Gastroesophageal sphincter (tissue), 4 donors: Measurements from ENCODE around the gene PRMT2. TPM values are rescaled to one million over a fixed set of nuclear protein-coding genes. Genes with fewer than 3 reads are reported as not detected.

Source experiments
- ATAC-seq: fragments of 150-250 bp; one replicate; pipeline ENCODE4 v1.9.1; 2016; ENCODE audit warnings: mild to moderate bottlenecking, moderate library complexity
- H3K27ac ChIP-seq, 4 donors: fragments of 200-600 bp; sonication (generic) in 3 of 4; 1 replicate in 3 of 4; 2 replicates in 1 of 4; pipeline ENCODE4 v1.5.1; 2016 to 2019
- H3K27me3 ChIP-seq: fragments of 200-600 bp; sonication (generic); one replicate; pipeline ENCODE4 v1.5.1; 2019
- H3K36me3 ChIP-seq, 2 donors: fragments of 200-600 bp; sonication (generic); one replicate each; pipeline ENCODE4 v1.5.1; 2019; ENCODE audit warnings: control low read depth in 1 of 2
- H3K4me1 ChIP-seq, 3 donors: fragments of 200-600 bp; sonication (generic); 1 replicate in 2 of 3; 2 replicates in 1 of 3; pipeline ENCODE4 v1.5.1; 2016 to 2019; ENCODE audit warnings: control low read depth in 2 of 3
- H3K4me3 ChIP-seq, 2 donors: fragments of 200-600 bp; sonication (generic); one replicate each; pipeline ENCODE4 v1.5.1; 2019; ENCODE audit warnings: mild to moderate bottlenecking in 1 of 2, moderate library complexity in 1 of 2
- H3K9me3 ChIP-seq, 3 donors: fragments of 200-600 bp; sonication (generic); one replicate each; pipeline ENCODE4 v1.5.1; 2017 to 2019; ENCODE audit warnings: control low read depth in 2 of 3
- CTCF ChIP-seq, 4 experiments: fragments of 200-600 bp in 2 of 4; fragments of 450-650 bp in 2 of 4; sonication (generic) in 1 of 4; IDR thresholded peaks; one replicate each; pipeline ENCODE4 v1.5.1; 2017 to 2019; ENCODE audit warnings: antibody characterized with exemption in 4 of 4, mild to moderate bottlenecking in 2 of 4, moderate library complexity in 2 of 4
- EP300 ChIP-seq: sonication (generic); formaldehyde crosslinking; IDR thresholded peaks from one replicate; pipeline ENCODE4 v1.6.1; 2017; ENCODE audit warnings: antibody characterized with exemption, mild to moderate bottlenecking
- POLR2A ChIP-seq, 2 donors: fragments of 450-650 bp; IDR thresholded peaks; one replicate each; pipeline ENCODE4 v1.6.1; 2017; ENCODE audit warnings: antibody characterized with exemption in 2 of 2, mild to moderate bottlenecking in 2 of 2, moderate library complexity in 1 of 2
- POLR2AphosphoS5 ChIP-seq: sonication (generic); formaldehyde crosslinking; IDR thresholded peaks from one replicate; pipeline ENCODE4 v1.6.1; 2017; ENCODE audit warnings: antibody characterized with exemption
- WGBS, 2 donors: methylation state at CpG; one replicate each; pipeline ENCODE4 v1.1.5; 2018; ENCODE audit warnings: low coverage in 1 of 2; 5-methylcytosine and 5-hydroxymethylcytosine counted together
- total RNA-seq, 4 donors: library from RNA; depleted of rRNA; stranded (reverse); fragments of >200 nt; gene quantifications; one replicate each; pipeline ENCODE4 v1.1.0, GENCODE V29; 2016

PRMT2 gene
- total RNA-seq, 4 donors from 2014 or later = 128 to 176 (median 174) TPM

- Histone ChIP-seq H3K36me3 (peaks cover 0 to 47% of the 10 kb centered on the region in 2 donors), H3K4me3 (no peak overlapping the region), H3K27ac (no peak overlapping the region), H3K9me3 (no peaks in the 10 kb centered on the region), H3K27me3 (peaks cover 23% of the 10 kb centered on the region), H3K4me1 (peaks cover 0 to 38% (median 14%) of the 10 kb centered on the region in 3 donors)
- TF ChIP-seq EP300 (no peak), POLR2A (IDR thresholded peaks at IDR 0.05) (no peak), POLR2AphosphoS5 (no peak), CTCF (IDR thresholded peaks at IDR 0.05) (no peak)
- 88 to 97% methylated on average over 9 of the region's 24 CpGs for WGBS, 2 donors
- no peak for ATAC-seq
Observed at GRCh38 chr21:46664316-46664995, 29.0 kb downstream of the PRMT2 start.

- H3K36me3 ChIP-seq = peaks cover 0 to 40% of the 10 kb centered on the region in 2 donors
- H3K4me3 ChIP-seq = no peak overlapping the region
- ATAC-seq = no peak
- peaks cover 0 to 38% (median 14%) of the 10 kb centered on the region in 3 donors for H3K4me1 ChIP-seq
- TF ChIP-seq CTCF (IDR thresholded peaks at IDR 0.05) (no peak), EP300 (no peak), POLR2A (IDR thresholded peaks at IDR 0.05) (no peak), POLR2AphosphoS5 (no peak)
- no peaks in the 10 kb centered on the region for H3K9me3 ChIP-seq
- 83 to 84% methylated on average over 3 of the region's 3 CpGs for WGBS, 2 donors
- H3K27me3 ChIP-seq = peaks cover 23% of the 10 kb centered on the region
- no peak overlapping the region for H3K27ac ChIP-seq
Observed at GRCh38 chr21:46665566-46665965, 30.1 kb downstream of the PRMT2 start.

DNA sequence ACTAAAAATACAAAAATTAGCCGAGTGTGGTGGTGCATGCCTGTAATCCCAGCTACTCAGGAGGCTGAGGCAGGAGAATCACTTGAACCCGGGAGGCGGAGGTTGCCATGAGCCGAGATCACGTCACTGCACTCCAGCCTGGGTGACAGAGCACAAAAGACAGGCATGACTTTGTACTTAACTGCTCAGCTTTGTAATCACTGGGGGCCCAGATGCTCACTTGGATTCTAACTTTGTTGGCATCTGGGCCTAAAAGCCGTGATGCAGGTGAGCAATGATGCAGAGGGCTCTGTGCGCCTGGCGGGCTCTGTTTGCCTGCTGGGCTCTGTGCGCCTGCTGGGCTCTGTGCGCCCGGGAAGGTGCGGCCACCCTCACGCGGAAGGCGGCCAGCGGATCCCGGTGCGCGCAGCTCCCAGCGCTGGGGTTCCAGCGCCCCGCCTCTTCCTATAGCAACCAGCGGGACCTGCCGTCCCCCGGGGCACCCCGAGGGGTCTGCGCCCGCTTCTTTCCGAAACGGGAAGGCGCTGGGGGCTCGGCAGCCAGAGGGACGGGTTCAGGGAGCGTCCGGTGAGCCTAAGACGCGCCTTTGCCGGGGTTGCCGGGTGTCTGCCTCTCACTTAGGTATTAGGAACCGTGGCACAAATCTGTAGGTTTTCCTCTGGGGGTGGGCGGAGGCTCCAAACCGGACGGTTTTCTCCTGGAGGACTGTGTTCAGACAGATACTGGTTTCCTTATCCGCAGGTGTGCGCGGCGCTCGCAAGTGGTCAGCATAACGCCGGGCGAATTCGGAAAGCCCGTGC, 31.7 kb downstream of the PRMT2 start:
- TF ChIP-seq CTCF (IDR thresholded peaks at IDR 0.05) (no peak), EP300 (no peak), POLR2AphosphoS5 (no peak), POLR2A (IDR thresholded peaks at IDR 0.05) (no peak)
- ATAC-seq = no peak
- H3K27ac ChIP-seq = no peak overlapping the region
- peak overlapping the region in 1 of 2 donors; percentile 48 for H3K4me3 ChIP-seq
- 22 to 45% methylated on average over 2 to 17 of the region's 53 CpGs for WGBS, 2 donors
- H3K36me3 ChIP-seq = peaks cover 0 to 36% of the 10 kb centered on the region in 2 donors
- H3K27me3 ChIP-seq = peaks cover 33% of the 10 kb centered on the region
- H3K9me3 ChIP-seq = no peaks in the 10 kb centered on the region
- H3K4me1 ChIP-seq = peaks cover 0 to 22% (median 14%) of the 10 kb centered on the region in 3 donors

DNA sequence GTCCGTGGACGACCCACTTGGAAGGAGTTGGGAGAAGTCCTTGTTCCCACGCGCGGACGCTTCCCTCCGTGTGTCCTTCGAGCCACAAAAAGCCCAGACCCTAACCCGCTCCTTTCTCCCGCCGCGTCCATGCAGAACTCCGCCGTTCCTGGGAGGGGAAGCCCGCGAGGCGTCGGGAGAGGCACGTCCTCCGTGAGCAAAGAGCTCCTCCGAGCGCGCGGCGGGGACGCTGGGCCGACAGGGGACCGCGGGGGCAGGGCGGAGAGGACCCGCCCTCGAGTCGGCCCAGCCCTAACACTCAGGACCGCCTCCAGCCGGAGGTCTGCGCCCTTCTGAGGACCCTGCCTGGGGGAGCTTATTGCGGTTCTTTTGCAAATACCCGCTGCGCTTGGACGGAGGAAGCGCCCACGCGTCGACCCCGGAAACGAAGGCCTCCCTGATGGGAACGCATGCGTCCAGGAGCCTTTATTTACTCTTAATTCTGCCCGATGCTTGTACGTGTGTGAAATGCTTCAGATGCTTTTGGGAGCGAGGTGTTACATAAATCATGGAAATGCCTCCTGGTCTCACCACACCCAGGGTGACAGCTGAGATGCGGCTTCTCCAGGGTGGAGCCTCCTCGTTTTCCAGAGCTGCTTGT, 32.4 kb downstream of the PRMT2 start:
- 0% methylated on average over 2 of the region's 53 CpGs; no CpG with 5 or more reads in 1 of the 2 donors for WGBS, 2 donors

More for the DNA sequence above, 32.4 kb downstream of the PRMT2 start:
- TF ChIP-seq CTCF (IDR thresholded peaks at IDR 0.05) (no peak), EP300 (no peak), POLR2A (IDR thresholded peaks at IDR 0.05) (no peak), POLR2AphosphoS5 (no peak)
- Histone ChIP-seq H3K4me1 (peaks cover 0 to 19% (median 14%) of the 10 kb centered on the region in 3 donors), H3K27ac (no peak overlapping the region), H3K27me3 (peaks cover 33% of the 10 kb centered on the region), H3K9me3 (no peaks in the 10 kb centered on the region), H3K4me3 (peak overlapping the region in 1 of 2 donors; percentile 48), H3K36me3 (peaks cover 0 to 34% of the 10 kb centered on the region in 2 donors)
- ATAC-seq = no peak
